Measurements from ENCODE around the gene DNASE1L3. TPM values are rescaled to one million over a fixed set of nuclear protein-coding genes. Genes with fewer than 3 reads are reported as not detected.

Gene DNASE1L3
- total RNA-seq, 4 donors from 2014 or later: 1.2 to 11.5 (median 2.4) TPM

GRCh38 chr3:58193682-58194407, 16.9 kb downstream of the DNASE1L3 start:
- no peak for TF ChIP-seq CTCF (IDR thresholded peaks at IDR 0.05; ENCODE audit: low read depth)

GRCh38 chr3:58192069-58192468, 18.7 kb downstream of the DNASE1L3 start:
- TF ChIP-seq CTCF (IDR thresholded peaks at IDR 0.05; ENCODE audit: low read depth): no peak

GRCh38 chr3:58191361-58191991, 19.3 kb downstream of the DNASE1L3 start:
- TF ChIP-seq CTCF (IDR thresholded peaks at IDR 0.05; ENCODE audit: low read depth): no peak

- TF ChIP-seq CTCF (IDR thresholded peaks at IDR 0.05; ENCODE audit: low read depth): no peak
These were observed 19.9 kb downstream of the DNASE1L3 start for GRCh38 chr3:58190882-58191281.

- no peak for TF ChIP-seq CTCF (IDR thresholded peaks at IDR 0.05; ENCODE audit: low read depth)
These were observed 20.5 kb downstream of the DNASE1L3 start for GRCh38 chr3:58190291-58190690.

GRCh38 chr3:58189691-58190090, 21.1 kb downstream of the DNASE1L3 start:
- TF ChIP-seq CTCF (IDR thresholded peaks at IDR 0.05; ENCODE audit: low read depth): no peak

- TF ChIP-seq CTCF (IDR thresholded peaks at IDR 0.05; ENCODE audit: low read depth): no peak
These were observed 21.8 kb downstream of the DNASE1L3 start for GRCh38 chr3:58188921-58189451.

All from subcutaneous adipose tissue (tissue), 4 donors.